Activated T-helper 1 cell treated with Interleukin-2 at 50 U/mL for 16 hours (primary cell): ENCODE measurements around the gene DAGLB.
"Not testable (repeated sequence)": the region's sequence is repeated elsewhere in the genome, so short reads cannot be mapped to it uniquely, and the experiment has no call there.

ENCODE experiments used
- DNase-seq: peaks from one replicate; pipeline ENCODE4 v3.0.0-alpha.2; 2020; ENCODE audit warnings: low read depth

DAGLB gene

GRCh38 chr7:6397759-6398495, 49.8 kb downstream of the DAGLB start:
- DNase-seq, result not testable (repeated sequence)

- no peak for DNase-seq
These were observed 51.7 kb downstream of the DAGLB start for GRCh38 chr7:6395898-6396595.

GRCh38 chr7:6394114-6394513, 53.6 kb downstream of the DAGLB start:
- DNase-seq, result no peak

- DNase-seq, result no peak
These were observed 54.1 kb downstream of the DAGLB start for GRCh38 chr7:6393667-6394056.

- no peak for DNase-seq
These were observed 54.8 kb downstream of the DAGLB start for GRCh38 chr7:6392712-6393666.

GRCh38 chr7:6389728-6390127, 58.0 kb downstream of the DAGLB start:
- DNase-seq, result no peak

GRCh38 chr7:6387734-6388294, 59.9 kb downstream of the DAGLB start:
- no peak for DNase-seq

- DNase-seq, result no peak
These were observed 61.0 kb downstream of the DAGLB start for GRCh38 chr7:6386779-6387178.

GRCh38 chr7:6385909-6386560, 61.7 kb downstream of the DAGLB start:
- no peak for DNase-seq

GRCh38 chr7:6385110-6385781, 62.5 kb downstream of the DAGLB start:
- no peak for DNase-seq

GRCh38 chr7:6384327-6384726, 63.4 kb downstream of the DAGLB start:
- no peak for DNase-seq

GRCh38 chr7:6382817-6383216, 64.9 kb downstream of the DAGLB start:
- DNase-seq, result no peak

- not testable (repeated sequence) for DNase-seq
These were observed 65.9 kb downstream of the DAGLB start for GRCh38 chr7:6381846-6382245.

GRCh38 chr7:6380310-6381095, 67.3 kb downstream of the DAGLB start:
- no peak for DNase-seq

GRCh38 chr7:6379886-6380285, 67.9 kb downstream of the DAGLB start:
- DNase-seq, result no peak

GRCh38 chr7:6378556-6378955, 69.2 kb downstream of the DAGLB start:
- DNase-seq, result not testable (repeated sequence)

- no peak for DNase-seq
These were observed 70.9 kb downstream of the DAGLB start for GRCh38 chr7:6376820-6377219.

- no peak for DNase-seq
These were observed 72.2 kb downstream of the DAGLB start for GRCh38 chr7:6375348-6376101.

GRCh38 chr7:6367701-6368211, 80.0 kb downstream of the DAGLB start:
- no peak for DNase-seq
